Activated CD4-positive, alpha-beta T cell treated with anti-CD3 and anti-CD28 coated beads, Interleukin-2, amount 10 ng/mL, durations not matched to agents 24 days and 14 days (primary cell): ENCODE measurements around the gene GORASP2. TPM values are rescaled to one million over a fixed set of nuclear protein-coding genes. Genes with fewer than 3 reads are reported as not detected.
A peak's percentile ranks its signal among the peaks of the same experiment; 100 is the strongest.

ENCODE experiments used
- DNase-seq: peaks from one replicate; pipeline ENCODE4 v3.0.0; 2022
- H3K27ac Mint-ChIP-seq: one replicate; pipeline ENCODE4 v1.8.0; 2022; ENCODE audit warnings: mild to moderate bottlenecking, mixed read lengths
- H3K27me3 Mint-ChIP-seq: one replicate; pipeline ENCODE4 v1.8.0; 2022; ENCODE audit warnings: mixed read lengths
- H3K36me3 Mint-ChIP-seq: one replicate; pipeline ENCODE4 v1.8.0; 2022; ENCODE audit warnings: low read depth, mild to moderate bottlenecking, mixed read lengths
- H3K4me1 Mint-ChIP-seq: one replicate; pipeline ENCODE4 v1.8.0; 2021; ENCODE audit warnings: mixed read lengths
- H3K4me3 Mint-ChIP-seq: one replicate; pipeline ENCODE4 v1.8.0; 2022; ENCODE audit warnings: mild to moderate bottlenecking, moderate library complexity, mixed read lengths
- H3K9me3 Mint-ChIP-seq: one replicate; pipeline ENCODE4 v1.8.0; 2021; ENCODE audit warnings: mixed read lengths
- intact Hi-C: fragments of 100-400 bp; cut with micrococcal nuclease; formaldehyde crosslinking; loops from one replicate; pipeline ENCODE4 v1.15.1; 2023
- total RNA-seq: library from RNA; stranded (reverse); gene quantifications from 2 replicates; pipeline ENCODE4 v1.2.3, GENCODE V29; 2022

Gene GORASP2
- total RNA-seq, 1 donor from 2014 or later, result 93.0 TPM

DNA sequence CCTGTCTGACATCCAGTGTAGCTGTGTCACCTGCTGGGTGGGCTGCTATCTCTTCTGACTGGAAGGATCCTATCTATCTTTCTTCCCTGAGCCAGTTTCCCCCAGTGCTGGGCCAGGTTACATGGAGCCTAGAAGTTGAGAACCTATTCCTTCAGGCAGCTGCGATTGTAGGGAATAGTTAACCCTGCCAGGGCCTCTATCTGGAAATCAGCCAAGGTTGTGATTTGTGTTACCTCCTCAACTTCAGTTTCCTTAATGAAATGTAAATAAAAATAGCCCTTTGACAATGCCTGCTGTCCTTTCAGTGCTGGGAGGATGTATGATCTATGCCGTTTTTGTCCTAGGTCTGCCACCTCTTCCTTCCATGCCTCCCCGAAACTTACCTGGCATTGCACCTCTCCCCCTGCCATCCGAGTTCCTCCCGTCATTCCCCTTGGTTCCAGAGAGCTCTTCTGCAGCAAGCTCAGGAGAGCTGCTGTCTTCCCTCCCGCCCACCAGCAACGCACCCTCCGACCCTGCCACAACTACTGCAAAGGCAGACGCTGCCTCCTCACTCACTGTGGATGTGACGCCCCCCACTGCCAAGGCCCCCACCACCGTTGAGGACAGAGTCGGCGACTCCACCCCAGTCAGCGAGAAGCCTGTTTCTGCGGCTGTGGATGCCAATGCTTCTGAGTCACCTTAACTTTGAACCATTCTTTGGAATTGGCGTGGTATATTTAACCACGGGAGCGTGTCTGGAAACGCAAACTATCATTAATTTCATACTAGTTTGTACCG, 36.6 kb downstream of the GORASP2 start:
- Mint-ChIP-seq H3K4me3 (no peak overlapping the region), H3K4me1 (no peaks in the 10 kb centered on the region), H3K9me3 (no peaks in the 10 kb centered on the region), H3K27ac (no peak overlapping the region), H3K36me3 (peaks cover 50% of the 10 kb centered on the region), H3K27me3 (no peaks in the 10 kb centered on the region)
- DNase-seq, result no peak
- intact Hi-C loops, result no loop called here

- intact Hi-C loops, result no loop called here
- no peaks in the 10 kb centered on the region for H3K27me3 Mint-ChIP-seq
- no peaks in the 10 kb centered on the region for H3K9me3 Mint-ChIP-seq
- H3K36me3 Mint-ChIP-seq, result peaks cover 41% of the 10 kb centered on the region
- no peak overlapping the region for H3K27ac Mint-ChIP-seq
- H3K4me3 Mint-ChIP-seq, result no peak overlapping the region
- H3K4me1 Mint-ChIP-seq, result no peaks in the 10 kb centered on the region
- no peak for DNase-seq
Measured at GRCh38 chr2:170966648-170967396, 37.8 kb downstream of the GORASP2 start.

DNA sequence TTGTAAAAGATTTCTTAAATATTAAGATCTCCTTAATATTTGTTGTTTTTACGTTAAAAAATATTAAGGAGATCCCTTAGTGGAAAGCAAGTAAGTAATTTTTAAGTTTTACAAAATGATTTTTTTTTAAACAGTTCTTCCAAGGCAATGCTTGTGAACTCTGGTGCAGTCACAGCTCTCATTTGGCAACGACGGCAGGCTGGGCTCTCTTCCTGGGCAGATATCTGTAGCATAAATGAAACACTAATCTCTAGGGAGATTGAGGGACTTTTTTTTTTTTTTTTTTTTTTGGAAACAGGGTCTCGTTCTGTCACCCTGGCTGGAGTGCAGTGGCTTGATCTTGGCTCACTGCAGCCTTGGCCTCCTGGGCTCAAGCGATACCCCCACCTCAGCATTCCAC, 38.5 kb downstream of the GORASP2 start:
- intact Hi-C loops, result no loop called here
- Mint-ChIP-seq H3K4me1 (no peaks in the 10 kb centered on the region), H3K27me3 (no peaks in the 10 kb centered on the region), H3K4me3 (no peak overlapping the region), H3K36me3 (peaks cover 35% of the 10 kb centered on the region), H3K9me3 (no peaks in the 10 kb centered on the region), H3K27ac (no peak overlapping the region)
- DNase-seq, result no peak

GRCh38 chr2:170968205-170969003, 39.4 kb downstream of the GORASP2 start:
- peaks cover 5% of the 10 kb centered on the region for H3K4me1 Mint-ChIP-seq
- peaks cover 31% of the 10 kb centered on the region for H3K36me3 Mint-ChIP-seq
- intact Hi-C loops, result no loop called here
- no peaks in the 10 kb centered on the region for H3K27me3 Mint-ChIP-seq
- H3K9me3 Mint-ChIP-seq, result no peaks in the 10 kb centered on the region
- DNase-seq, result no peak
- no peak overlapping the region for H3K4me3 Mint-ChIP-seq
- no peak overlapping the region for H3K27ac Mint-ChIP-seq

DNA sequence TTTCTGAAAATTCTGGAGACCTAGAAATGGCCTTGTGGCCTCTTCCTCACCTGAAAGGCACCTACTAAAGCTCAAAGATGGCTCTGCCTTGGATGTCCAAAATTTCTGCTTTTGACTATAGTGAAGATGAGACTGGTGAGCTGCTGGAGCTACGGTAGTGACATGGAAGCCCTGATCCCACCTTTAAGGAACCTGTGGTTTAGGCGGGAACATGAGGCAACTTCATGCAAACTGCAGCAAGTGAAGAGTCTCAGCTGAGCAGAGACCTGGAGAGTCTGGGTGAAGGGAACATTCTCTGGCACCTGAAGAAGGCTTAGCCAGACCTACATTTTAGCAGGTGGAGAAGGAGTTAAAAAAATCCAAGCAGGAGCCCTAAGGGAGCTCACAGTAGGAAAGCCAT, 40.0 kb downstream of the GORASP2 start:
- H3K27ac Mint-ChIP-seq, result peak overlapping the region; percentile 38
- H3K4me1 Mint-ChIP-seq, result peaks cover 6% of the 10 kb centered on the region
- H3K9me3 Mint-ChIP-seq, result no peaks in the 10 kb centered on the region
- intact Hi-C loops, result no loop called here
- H3K27me3 Mint-ChIP-seq, result no peaks in the 10 kb centered on the region
- peaks cover 27% of the 10 kb centered on the region for H3K36me3 Mint-ChIP-seq
- H3K4me3 Mint-ChIP-seq, result no peak overlapping the region
- no peak for DNase-seq

GRCh38 chr2:170969872-170970496, 40.9 kb downstream of the GORASP2 start:
- Mint-ChIP-seq H3K27me3 (peaks cover 3% of the 10 kb centered on the region), H3K36me3 (peaks cover 22% of the 10 kb centered on the region), H3K9me3 (no peaks in the 10 kb centered on the region), H3K27ac (no peak overlapping the region), H3K4me3 (no peak overlapping the region), H3K4me1 (peaks cover 10% of the 10 kb centered on the region)
- DNase-seq, result no peak
- intact Hi-C loops, result loop anchor here (5.0 kb wide), 3 partner anchors 277 to 552 kb away; partner anchors contain the start of gene CYBRD1

GRCh38 chr2:170971071-170971470, 42.0 kb downstream of the GORASP2 start:
- H3K27ac Mint-ChIP-seq, result no peak overlapping the region
- no peaks in the 10 kb centered on the region for H3K9me3 Mint-ChIP-seq
- intact Hi-C loops, result loop anchor here (5.0 kb wide), 3 partner anchors 276 to 551 kb away; partner anchors contain the start of gene CYBRD1
- peaks cover 10% of the 10 kb centered on the region for H3K4me1 Mint-ChIP-seq
- H3K4me3 Mint-ChIP-seq, result no peak overlapping the region
- peaks cover 3% of the 10 kb centered on the region for H3K27me3 Mint-ChIP-seq
- DNase-seq, result no peak
- peaks cover 13% of the 10 kb centered on the region for H3K36me3 Mint-ChIP-seq

DNA sequence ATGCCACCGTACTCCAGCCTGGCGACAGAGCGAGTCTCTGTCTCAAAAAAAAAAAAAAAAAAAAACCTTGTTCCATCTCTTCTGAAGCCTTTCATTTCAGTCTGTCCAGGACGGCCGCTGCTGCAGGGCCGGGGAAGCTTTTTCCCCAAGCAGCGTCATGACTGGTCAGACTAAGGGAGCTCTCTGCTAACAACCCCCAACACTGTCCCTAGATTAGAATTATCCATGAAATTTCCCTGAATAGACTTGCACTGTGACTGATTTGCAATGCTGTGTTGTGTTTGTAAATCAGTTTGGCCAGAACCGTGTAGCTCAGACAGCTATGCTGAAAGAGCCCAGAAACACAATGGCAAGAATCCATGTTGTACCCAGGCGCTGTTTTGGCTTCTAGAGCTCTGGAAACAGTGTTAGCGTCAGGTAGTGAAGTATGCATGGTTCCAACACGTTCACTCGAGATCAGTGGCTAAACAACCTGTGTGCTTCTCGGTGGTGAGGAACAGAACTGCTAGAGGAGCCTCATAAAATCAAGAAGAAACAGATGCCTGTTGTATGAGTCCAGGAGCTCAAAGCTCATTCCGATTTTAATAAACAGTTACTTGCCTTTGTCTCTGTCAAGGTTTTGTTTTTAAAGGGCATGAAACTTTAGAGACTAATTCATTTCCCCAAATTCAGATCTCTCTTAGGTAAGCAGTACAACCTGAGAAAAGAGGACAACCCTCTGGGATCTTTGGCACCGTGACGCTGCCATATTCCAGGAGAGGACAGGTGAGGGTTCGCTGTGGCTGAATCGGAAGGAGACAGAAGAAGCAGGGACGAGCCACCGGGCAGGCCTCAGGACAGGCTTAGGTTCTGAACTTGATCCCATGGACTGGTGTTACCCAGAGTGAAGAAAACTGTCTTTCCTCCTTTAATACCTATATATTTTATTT, 43.5 kb downstream of the GORASP2 start:
- intact Hi-C loops, result loop anchor here (1.0 to 5.0 kb wide), 10 partner anchors 43 to 550 kb away; partner anchors contain the start of genes CYBRD1, DCAF17 and GORASP2
- Mint-ChIP-seq H3K4me3 (peak overlapping the region; percentile 82), H3K27me3 (peaks cover 3% of the 10 kb centered on the region), H3K27ac (peak overlapping the region; percentile 58), H3K9me3 (no peaks in the 10 kb centered on the region), H3K36me3 (peaks cover 1% of the 10 kb centered on the region), H3K4me1 (peaks cover 10% of the 10 kb centered on the region)
- DNase-seq, result no peak

DNA sequence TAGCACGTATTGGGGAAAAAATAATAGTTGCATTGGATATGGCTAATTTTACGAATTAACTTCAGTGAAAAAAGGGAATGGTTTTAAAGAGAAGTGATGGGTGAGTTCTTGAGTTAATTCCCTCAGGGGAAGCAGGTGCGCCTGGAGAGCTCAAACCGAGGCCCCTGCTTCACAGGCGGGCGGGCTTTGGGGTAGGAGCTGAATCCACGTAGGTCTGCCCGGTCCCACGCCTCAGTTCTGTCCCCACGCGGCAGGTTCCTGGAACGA, 44.1 kb downstream of the GORASP2 start:
- Mint-ChIP-seq H3K36me3 (no peaks in the 10 kb centered on the region), H3K4me1 (peaks cover 10% of the 10 kb centered on the region), H3K4me3 (peak overlapping the region; percentile 82), H3K27ac (peak overlapping the region; percentile 58), H3K9me3 (no peaks in the 10 kb centered on the region), H3K27me3 (peaks cover 3% of the 10 kb centered on the region)
- intact Hi-C loops, result loop anchor here (1.0 to 5.0 kb wide), 10 partner anchors 44 to 549 kb away; partner anchors contain the start of genes CYBRD1, DCAF17 and GORASP2
- no peak for DNase-seq

GRCh38 chr2:170973492-170974303, 44.6 kb downstream of the GORASP2 start:
- intact Hi-C loops, result loop anchor here (1.0 to 5.0 kb wide), 10 partner anchors 44 to 549 kb away; partner anchors contain the start of genes CYBRD1, DCAF17 and GORASP2
- Mint-ChIP-seq H3K27ac (peak overlapping the region; percentile 56), H3K4me3 (peak overlapping the region; percentile 82), H3K36me3 (no peaks in the 10 kb centered on the region), H3K27me3 (peaks cover 3% of the 10 kb centered on the region), H3K4me1 (peaks cover 10% of the 10 kb centered on the region), H3K9me3 (no peaks in the 10 kb centered on the region)
- DNase-seq, result peak; percentile 96

GRCh38 chr2:170974304-170974993, 45.4 kb downstream of the GORASP2 start:
- H3K9me3 Mint-ChIP-seq, result no peaks in the 10 kb centered on the region

More at GRCh38 chr2:170974304-170974993, 45.4 kb downstream of the GORASP2 start:
- intact Hi-C loops, result loop anchor here (5.0 kb wide), 3 partner anchors 273 to 548 kb away; partner anchors contain the start of gene CYBRD1
- peaks cover 10% of the 10 kb centered on the region for H3K4me1 Mint-ChIP-seq
- no peak for DNase-seq
- peaks cover 3% of the 10 kb centered on the region for H3K27me3 Mint-ChIP-seq
- H3K4me3 Mint-ChIP-seq, result peak overlapping the region; percentile 63
- H3K27ac Mint-ChIP-seq, result peak overlapping the region; percentile 22
- H3K36me3 Mint-ChIP-seq, result no peaks in the 10 kb centered on the region
